Urinary bladder (tissue), 4 donors: ENCODE results near the gene TOLLIP. TPM values are rescaled to one million over a fixed set of nuclear protein-coding genes. Genes with fewer than 3 reads are reported as not detected.

ENCODE experiments used
- DNase-seq: peaks from one replicate; pipeline ENCODE4 v3.0.0-alpha.2; 2015; ENCODE audit errors: extremely low spot score
- H3K27ac ChIP-seq: one replicate; pipeline ENCODE4 v1.5.1; 2013; ENCODE audit warnings: low read depth, mild to moderate bottlenecking, moderate library complexity
- H3K36me3 ChIP-seq: one replicate; pipeline ENCODE4 v1.6.1; 2013; ENCODE audit warnings: mild to moderate bottlenecking, moderate library complexity; ENCODE audit not compliant: insufficient read depth
- H3K4me1 ChIP-seq: one replicate; pipeline ENCODE4 v1.6.1; 2013; ENCODE audit warnings: mild to moderate bottlenecking, moderate library complexity; ENCODE audit not compliant: insufficient read depth
- H3K4me3 ChIP-seq: one replicate; pipeline ENCODE4 v1.5.1; 2013; ENCODE audit warnings: low read depth, low read length
- WGBS: extraction: QIAGEN DNeasy Blood & Tissue Kit; methylation state at CpG from one replicate; pipeline ENCODE4 v1.1.7; 2013; 5-methylcytosine and 5-hydroxymethylcytosine counted together
- polyA plus RNA-seq: library from polyadenylated mRNA; stranded (reverse); fragments of 200-250 nt; gene quantifications from one replicate; pipeline ENCODE4 v1.2.3, GENCODE V29; 2013
- total RNA-seq: library from RNA; depleted of rRNA; stranded (reverse); fragments of >200 nt; gene quantifications from one replicate; pipeline ENCODE4 v1.2.3, GENCODE V29; 2014
- donor health status: healthy with polysubstance abuse.
- donor health status: healthy.

TOLLIP gene
- total and polyA plus RNA-seq, 2 donors: 13.6 to 53.4 TPM

- WGBS: 45% methylated on average over 3 of the region's 3 CpGs
- peaks cover 3% of the 10 kb centered on the region for H3K36me3 ChIP-seq
- H3K4me3 ChIP-seq: no peak overlapping the region
- no peak for DNase-seq
- H3K4me1 ChIP-seq: no peaks in the 10 kb centered on the region
- H3K27ac ChIP-seq: no peak overlapping the region
Measured at GRCh38 chr11:1281974-1282365, 27.5 kb downstream of the TOLLIP start.

- no peak for DNase-seq
- Histone ChIP-seq H3K4me3 (no peak overlapping the region), H3K27ac (no peak overlapping the region), H3K4me1 (no peaks in the 10 kb centered on the region), H3K36me3 (peaks cover 3% of the 10 kb centered on the region)
- 91% methylated on average over 33 of the region's 33 CpGs for WGBS
Measured at GRCh38 chr11:1281326-1281973, 28.0 kb downstream of the TOLLIP start.

GRCh38 chr11:1280116-1281035 is 29.1 kb downstream of the TOLLIP start:
- WGBS: 94% methylated on average over 46 of the region's 46 CpGs
- no peak overlapping the region for H3K4me3 ChIP-seq
- DNase-seq: no peak
- H3K4me1 ChIP-seq: no peaks in the 10 kb centered on the region
- H3K36me3 ChIP-seq: peaks cover 5% of the 10 kb centered on the region
- no peak overlapping the region for H3K27ac ChIP-seq

- Histone ChIP-seq H3K4me1 (no peaks in the 10 kb centered on the region), H3K36me3 (peaks cover 4% of the 10 kb centered on the region), H3K4me3 (no peak overlapping the region), H3K27ac (no peak overlapping the region)
- 93% methylated on average over 14 of the region's 14 CpGs for WGBS
- no peak for DNase-seq
Measured at GRCh38 chr11:1279674-1280055, 29.8 kb downstream of the TOLLIP start.

GRCh38 chr11:1278766-1279673 is 30.4 kb downstream of the TOLLIP start:
- no peaks in the 10 kb centered on the region for H3K4me1 ChIP-seq
- H3K36me3 ChIP-seq: peaks cover 2% of the 10 kb centered on the region
- H3K27ac ChIP-seq: no peak overlapping the region
- no peak overlapping the region for H3K4me3 ChIP-seq
- no peak for DNase-seq
- 94% methylated on average over 40 of the region's 40 CpGs for WGBS

- Histone ChIP-seq H3K4me1 (no peaks in the 10 kb centered on the region), H3K27ac (no peak overlapping the region), H3K4me3 (no peak overlapping the region), H3K36me3 (peaks cover 2% of the 10 kb centered on the region)
- no peak for DNase-seq
- WGBS: 92% methylated on average over 27 of the region's 27 CpGs
Measured at GRCh38 chr11:1277936-1278512, 31.4 kb downstream of the TOLLIP start.

GRCh38 chr11:1276866-1277615 is 32.4 kb downstream of the TOLLIP start:
- DNase-seq: no peak
- Histone ChIP-seq H3K27ac (no peak overlapping the region), H3K4me1 (no peaks in the 10 kb centered on the region), H3K36me3 (peaks cover 2% of the 10 kb centered on the region), H3K4me3 (no peak overlapping the region)
- WGBS: 92% methylated on average over 37 of the region's 37 CpGs

GRCh38 chr11:1276041-1276790 is 33.2 kb downstream of the TOLLIP start:
- no peak overlapping the region for H3K4me3 ChIP-seq
- WGBS: 85% methylated on average over 32 of the region's 32 CpGs
- H3K4me1 ChIP-seq: no peaks in the 10 kb centered on the region
- H3K27ac ChIP-seq: no peak overlapping the region
- H3K36me3 ChIP-seq: peaks cover 2% of the 10 kb centered on the region
- DNase-seq: no peak

GRCh38 chr11:1275021-1275420 is 34.4 kb downstream of the TOLLIP start:
- Histone ChIP-seq H3K27ac (no peak overlapping the region), H3K4me1 (no peaks in the 10 kb centered on the region), H3K36me3 (peaks cover 2% of the 10 kb centered on the region), H3K4me3 (no peak overlapping the region)
- no peak for DNase-seq
- 92% methylated on average over 18 of the region's 18 CpGs for WGBS

- Histone ChIP-seq H3K4me1 (no peaks in the 10 kb centered on the region), H3K4me3 (no peak overlapping the region), H3K36me3 (peaks cover 2% of the 10 kb centered on the region), H3K27ac (no peak overlapping the region)
- no peak for DNase-seq
- WGBS: 89% methylated on average over 14 of the region's 14 CpGs
Measured at GRCh38 chr11:1274501-1274900, 34.9 kb downstream of the TOLLIP start.

GRCh38 chr11:1272531-1272930 is 36.9 kb downstream of the TOLLIP start:
- Histone ChIP-seq H3K27ac (no peak overlapping the region), H3K36me3 (peaks cover 2% of the 10 kb centered on the region)
- WGBS: 95% methylated on average over 30 of the region's 30 CpGs

GRCh38 chr11:1271927-1272326 is 37.5 kb downstream of the TOLLIP start:
- 89% methylated on average over 30 of the region's 30 CpGs for WGBS
- H3K36me3 ChIP-seq: peaks cover 2% of the 10 kb centered on the region
- H3K4me1 ChIP-seq: no peaks in the 10 kb centered on the region
- DNase-seq: no peak
- H3K4me3 ChIP-seq: no peak overlapping the region
- H3K27ac ChIP-seq: no peak overlapping the region

More at GRCh38 chr11:1272531-1272930, 36.9 kb downstream of the TOLLIP start:
- no peak for DNase-seq
- H3K4me3 ChIP-seq: no peak overlapping the region
- no peaks in the 10 kb centered on the region for H3K4me1 ChIP-seq
